HepG2 (cell line): ENCODE measurements around the gene SQSTM1. TPM values are rescaled to one million over a fixed set of nuclear protein-coding genes. Genes with fewer than 3 reads are reported as not detected.

ENCODE experiments used
- CCAR2 ChIP-seq: fragments of 200-400 bp; formaldehyde crosslinking; optimal IDR thresholded peaks from 2 replicates; pipeline ENCODE3; 2018; ENCODE audit warnings: low read depth, mild to moderate bottlenecking, low read length, moderate library complexity
- GATA4 ChIP-seq: sonication (generic); IDR thresholded peaks from 2 replicates; pipeline ENCODE4 v1.6.1; 2016; ENCODE audit warnings: antibody characterized with exemption, low read depth, borderline replicate concordance
- KDM3A ChIP-seq: IDR thresholded peaks from 2 replicates; pipeline ENCODE4 v1.6.1; 2018; ENCODE audit warnings: low read depth, missing compliant biosample characterization
- KLF12 ChIP-seq: sonication (generic); formaldehyde crosslinking; IDR thresholded peaks from 2 replicates; pipeline ENCODE4 v1.4.0; 2020; ENCODE audit warnings: missing genetic modification reagents, borderline replicate concordance
- MYPOP ChIP-seq: sonication (generic); formaldehyde crosslinking; IDR thresholded peaks from 2 replicates; pipeline ENCODE4 v1.8.1; 2023; ENCODE audit warnings: mild to moderate bottlenecking, moderate library complexity, missing genetic modification reagents
- MZF1 ChIP-seq: sonication (generic); formaldehyde crosslinking; IDR thresholded peaks from 2 replicates; pipeline ENCODE4 v1.8.1; 2023; ENCODE audit warnings: mild to moderate bottlenecking, missing genetic modification reagents, borderline replicate concordance
- RBM39 ChIP-seq: fragments of 200-400 bp; formaldehyde crosslinking; IDR thresholded peaks from one replicate; pipeline ENCODE4 v1.6.1; 2018; ENCODE audit warnings: antibody characterized with exemption, mild to moderate bottlenecking, low read depth, low read length; ENCODE audit not compliant: poor library complexity, severe bottlenecking
- RXRA ChIP-seq: sonication (generic); formaldehyde crosslinking; IDR thresholded peaks from 2 replicates; pipeline ENCODE4 v1.5.1; 2020; ENCODE audit warnings: missing genetic modification reagents
- SCMH1 ChIP-seq: sonication (generic); formaldehyde crosslinking; IDR thresholded peaks from 2 replicates; pipeline ENCODE4 v1.9.0; 2021; ENCODE audit warnings: missing genetic modification reagents, mild to moderate bottlenecking, borderline replicate concordance
- SOX13 ChIP-seq, 3 experiments: fragments of 450-650 bp in 1 of 3; sonication (generic) in 1 of 3; formaldehyde crosslinking in 1 of 3; IDR thresholded peaks in 2 of 3; conservative IDR thresholded peaks in 1 of 3; 2 replicates each; pipeline versions ENCODE4 v1.5.0 to v1.6.1; 2016 to 2020; ENCODE audit warnings: antibody characterized with exemption in 1 of 3, mild to moderate bottlenecking in 1 of 3, missing compliant biosample characterization in 1 of 3, missing genetic modification reagents in 1 of 3, moderate library complexity in 1 of 3
- TCF12 ChIP-seq, 2 experiments: fragments of 450-650 bp in 1 of 2; sonication (generic) in 1 of 2; formaldehyde crosslinking in 1 of 2; IDR thresholded peaks; 2 replicates each; pipeline versions ENCODE4 v1.6.1 to v1.8.0; 2017 to 2022; ENCODE audit warnings: antibody characterized with exemption in 1 of 2, mild to moderate bottlenecking in 1 of 2, missing genetic modification reagents in 1 of 2, moderate library complexity in 1 of 2
- ZBTB21 ChIP-seq: sonication (generic); formaldehyde crosslinking; IDR thresholded peaks from 2 replicates; pipeline ENCODE4 v1.4.0; 2020; ENCODE audit warnings: missing genetic modification reagents
- ZFP1 ChIP-seq: IDR thresholded peaks from 2 replicates; pipeline ENCODE4 v1.6.1; 2016
- ZGPAT ChIP-seq: IDR thresholded peaks from 2 replicates; pipeline ENCODE4 v1.6.1; 2016; ENCODE audit warnings: mild to moderate bottlenecking
- ZNF337 ChIP-seq: sonication (generic); formaldehyde crosslinking; IDR thresholded peaks from 2 replicates; pipeline ENCODE4 v1.5.1; 2020; ENCODE audit warnings: missing genetic modification reagents, low read depth, mild to moderate bottlenecking, borderline replicate concordance
- ZNF501 ChIP-seq: sonication (generic); formaldehyde crosslinking; IDR thresholded peaks from 2 replicates; pipeline ENCODE4 v1.5.1; 2020; ENCODE audit warnings: mild to moderate bottlenecking, moderate library complexity, missing genetic modification reagents
- ZNF710 ChIP-seq: sonication (generic); formaldehyde crosslinking; IDR thresholded peaks from 2 replicates; pipeline ENCODE4 v1.5.0; 2020; ENCODE audit warnings: mild to moderate bottlenecking, missing genetic modification reagents, borderline replicate concordance
- ZNF773 ChIP-seq: sonication (generic); formaldehyde crosslinking; IDR thresholded peaks from 2 replicates; pipeline ENCODE4 v1.4.0; 2020; ENCODE audit warnings: missing genetic modification reagents, borderline replicate concordance
- ZSCAN5A ChIP-seq: sonication (generic); formaldehyde crosslinking; IDR thresholded peaks from 2 replicates; pipeline ENCODE4 v1.8.0; 2022; ENCODE audit warnings: mild to moderate bottlenecking, missing genetic modification reagents, borderline replicate concordance
- polyA plus RNA-seq, 8 experiments: library from polyadenylated mRNA; depleted of rRNA in 3 of 8; stranded (reverse) in 7 of 8; unstranded in 1 of 8; fragments of >200 nt; fragmentation: Illumina TruSeq in 4 of 8; extraction: Trizol in 4 of 8; gene quantifications; 2 replicates each; pipeline versions ENCODE4 v1.2.1 to v1.2.3, GENCODE V29; 2011 to 2016; ENCODE audit warnings: low read depth in 4 of 8, missing spikeins in 1 of 8, mixed read lengths in 1 of 8; ENCODE audit not compliant: insufficient read depth in 1 of 8
- total RNA-seq, 5 experiments: library from RNA; depleted of rRNA; stranded (reverse); fragments of >200 nt; fragmentation: Illumina TruSeq; extraction: Trizol; gene quantifications; 2 replicates each; pipeline ENCODE4 v1.2.3, GENCODE V29; 2016; ENCODE audit warnings: low read depth in 1 of 5

The SQSTM1 gene
- total and polyA plus RNA-seq, 2 of the 13 experiments (the other 11 are each of a cell fraction or from before 2014, with no cell fraction given): 90.9 to 160 TPM

GRCh38 chr5:179795863-179796833 lies 24.6 kb upstream of the SQSTM1 start (continued):
- TF ChIP-seq RXRA (CRISPR knock-in tag) (peak; percentile 56), ZNF710 (CRISPR knock-in tag) (peak; percentile 60; the same call in 1 of the 2 replicates), CCAR2 (peak; percentile 5), ZBTB21 (CRISPR knock-in tag) (no peak), ZGPAT (CRISPR knock-in tag) (peak; percentile 67; the same call in 1 of the 2 replicates), ZNF501 (CRISPR knock-in tag) (no peak), MZF1 (CRISPR knock-in tag) (no peak), MYPOP (peak; percentile 47; the same call in 1 of the 2 replicates), ZNF337 (no peak), GATA4 (no peak), SOX13 (IDR thresholded peaks at IDR 0.05) (0 out of 2 replicates have a peak, but pooled peaks have one; percentile 14), SOX13 (CRISPR knock-in tag; conservative IDR thresholded peaks at IDR 0.05 in 1 of 2, IDR thresholded peaks at IDR 0.05 in 1 of 2) (no peak), KLF12 (peak; percentile 87; the same call in 1 of the 2 replicates), ZSCAN5A (CRISPR knock-in tag) (no peak; the same call in 1 of the 2 replicates), ZFP1 (CRISPR knock-in tag) (no peak), KDM3A (CRISPR knock-in tag) (no peak), TCF12 (IDR thresholded peaks at IDR 0.05) (no peak), TCF12 (CRISPR knock-in tag; IDR thresholded peaks at IDR 0.05) (no peak), ZNF773 (CRISPR knock-in tag) (0 out of 2 replicates have a peak, but pooled peaks have one; percentile 10), RBM39 (peak; percentile 82), SCMH1 (CRISPR knock-in tag) (no peak)
